ENCODE results near the gene MRTFA.
"Not testable (repeated sequence)": the region's sequence is repeated elsewhere in the genome, so short reads cannot be mapped to it uniquely, and the experiment has no call there.

MRTFA gene

GRCh38 chr22:40593460-40594273 is 42.9 kb downstream of the MRTFA start:
- TF ChIP-seq, protein P1, sequence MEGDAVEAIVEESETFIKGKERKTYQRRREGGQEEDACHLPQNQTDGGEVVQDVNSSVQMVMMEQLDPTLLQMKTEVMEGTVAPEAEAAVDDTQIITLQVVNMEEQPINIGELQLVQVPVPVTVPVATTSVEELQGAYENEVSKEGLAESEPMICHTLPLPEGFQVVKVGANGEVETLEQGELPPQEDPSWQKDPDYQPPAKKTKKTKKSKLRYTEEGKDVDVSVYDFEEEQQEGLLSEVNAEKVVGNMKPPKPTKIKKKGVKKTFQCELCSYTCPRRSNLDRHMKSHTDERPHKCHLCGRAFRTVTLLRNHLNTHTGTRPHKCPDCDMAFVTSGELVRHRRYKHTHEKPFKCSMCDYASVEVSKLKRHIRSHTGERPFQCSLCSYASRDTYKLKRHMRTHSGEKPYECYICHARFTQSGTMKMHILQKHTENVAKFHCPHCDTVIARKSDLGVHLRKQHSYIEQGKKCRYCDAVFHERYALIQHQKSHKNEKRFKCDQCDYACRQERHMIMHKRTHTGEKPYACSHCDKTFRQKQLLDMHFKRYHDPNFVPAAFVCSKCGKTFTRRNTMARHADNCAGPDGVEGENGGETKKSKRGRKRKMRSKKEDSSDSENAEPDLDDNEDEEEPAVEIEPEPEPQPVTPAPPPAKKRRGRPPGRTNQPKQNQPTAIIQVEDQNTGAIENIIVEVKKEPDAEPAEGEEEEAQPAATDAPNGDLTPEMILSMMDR (IDR thresholded peaks at IDR 0.05; ENCODE audit: low read depth, low read length), result no peak
- in situ Hi-C loops (cut with HindIII; ENCODE audit: low sequenced_read_pairs), result no loop called here
- DNase-seq (ENCODE audit: low read depth, low spot score), result no peak
- H3K4me3 ChIP-seq (ENCODE audit: low read depth, low read length), result no peak overlapping the region

DNA sequence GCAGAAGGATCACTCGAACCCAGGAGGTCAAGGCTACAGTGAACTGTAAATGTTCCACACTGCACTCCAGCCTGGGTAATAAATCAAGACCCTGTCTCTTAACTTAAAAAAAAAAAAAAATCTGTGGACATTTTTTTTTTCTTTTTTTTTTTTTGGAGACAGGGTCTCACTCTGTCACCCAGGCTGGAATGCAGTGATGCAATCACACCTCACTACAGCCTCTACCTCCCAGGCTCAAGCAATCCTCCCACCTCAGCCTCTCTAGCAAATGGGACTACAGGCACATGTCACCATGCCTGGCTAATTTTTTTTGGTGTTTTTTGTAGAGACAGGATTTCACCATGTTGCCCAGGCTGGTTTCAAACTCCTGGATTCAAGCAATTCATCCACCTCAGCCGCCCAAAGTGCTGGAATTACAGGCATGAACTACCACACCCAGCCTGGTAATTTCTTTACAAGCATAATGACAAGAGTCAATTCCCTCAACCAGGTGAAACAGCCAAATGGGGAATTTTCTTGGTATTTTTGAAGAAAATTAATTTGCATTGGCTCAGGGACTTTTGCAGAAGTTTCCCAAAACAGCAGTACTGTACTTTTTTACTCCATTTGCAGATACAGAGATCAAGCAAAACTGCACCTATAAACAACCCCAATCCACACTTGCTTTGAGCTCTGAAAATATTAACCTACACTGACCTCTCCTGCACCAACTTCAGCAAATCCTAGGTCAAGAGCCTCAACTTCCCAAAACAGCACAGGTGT is 44.0 kb downstream of the MRTFA start:
- no peak overlapping the region for H3K4me3 ChIP-seq (ENCODE audit: low read depth, low read length)
- DNase-seq (ENCODE audit: low read depth, low spot score), result no peak
- TF ChIP-seq, protein P1 (IDR thresholded peaks at IDR 0.05; ENCODE audit: low read depth, low read length), result no peak
- in situ Hi-C loops (cut with HindIII; ENCODE audit: low sequenced_read_pairs), result no loop called here

DNA sequence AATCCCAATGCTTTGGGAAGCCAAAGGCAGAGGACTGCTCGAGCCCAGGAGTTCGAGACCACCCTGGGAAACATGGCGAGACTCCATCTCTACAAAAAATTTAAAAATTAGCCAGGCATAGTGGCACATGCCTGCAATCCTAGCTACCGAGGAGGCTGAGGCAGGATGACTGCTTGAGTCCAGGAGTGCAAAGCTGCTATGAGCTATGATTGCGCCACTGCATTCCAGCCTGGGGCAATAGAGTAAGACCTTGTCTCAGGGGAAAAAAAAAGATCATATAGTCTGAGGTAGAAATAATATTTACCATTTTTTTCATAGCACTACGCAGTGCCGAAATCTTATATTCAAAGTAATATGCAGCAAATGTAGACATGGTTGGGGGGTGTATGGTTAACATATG is 47.8 kb downstream of the MRTFA start:
- TF ChIP-seq, protein P1 (IDR thresholded peaks at IDR 0.05; ENCODE audit: low read depth, low read length), result no peak
- DNase-seq (ENCODE audit: low read depth, low spot score), result no peak
- in situ Hi-C loops (cut with HindIII; ENCODE audit: low sequenced_read_pairs), result no loop called here
- H3K4me3 ChIP-seq (ENCODE audit: low read depth, low read length), result no peak overlapping the region

GRCh38 chr22:40586781-40587180 is 49.7 kb downstream of the MRTFA start:
- in situ Hi-C loops (cut with HindIII; ENCODE audit: low sequenced_read_pairs), result no loop called here
- H3K4me3 ChIP-seq (ENCODE audit: low read depth, low read length), result no peak overlapping the region
- DNase-seq (ENCODE audit: low read depth, low spot score), result no peak
- TF ChIP-seq, protein P1 (IDR thresholded peaks at IDR 0.05; ENCODE audit: low read depth, low read length), result no peak

GRCh38 chr22:40585310-40585751 is 51.2 kb downstream of the MRTFA start:
- DNase-seq (ENCODE audit: low read depth, low spot score), result no peak
- TF ChIP-seq, protein P1 (IDR thresholded peaks at IDR 0.05; ENCODE audit: low read depth, low read length), result no peak
- in situ Hi-C loops (cut with HindIII; ENCODE audit: low sequenced_read_pairs), result no loop called here
- no peak overlapping the region for H3K4me3 ChIP-seq (ENCODE audit: low read depth, low read length)

DNA sequence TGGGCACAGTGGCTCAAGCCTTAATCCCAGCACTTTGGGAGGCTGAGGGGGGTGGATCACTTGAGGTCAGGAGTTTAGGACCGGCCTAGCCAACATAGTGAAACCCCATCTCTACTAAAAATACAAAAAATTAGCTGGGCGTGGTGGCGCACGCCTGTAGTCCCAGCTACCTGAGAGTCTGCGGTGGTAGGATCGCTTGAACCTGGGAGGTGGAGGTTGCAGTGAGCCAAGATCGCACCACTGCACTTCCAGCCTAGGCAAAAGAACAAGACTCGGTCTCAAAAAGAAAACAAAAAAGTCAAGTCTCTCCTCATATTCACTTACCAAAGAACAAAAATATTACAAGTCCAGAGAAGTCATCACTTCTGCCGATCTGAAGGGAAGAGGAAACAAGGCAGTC is 51.8 kb downstream of the MRTFA start:
- DNase-seq (ENCODE audit: low read depth, low spot score); H3K4me3 ChIP-seq (ENCODE audit: low read depth, low read length); in situ Hi-C loops (cut with HindIII; ENCODE audit: low sequenced_read_pairs): not testable (repeated sequence)

Data from astrocyte of the spinal cord (primary cell).